ENCODE data around the gene MPV17L2.

MPV17L2 gene

GRCh38 chr19:18245297-18245696, 52.3 kb downstream of the MPV17L2 start:
- no peak for DNase-seq (ENCODE audit: low spot score)
